Left kidney (tissue), 2 donors: ENCODE data around the gene DSCAM. TPM values are rescaled to one million over a fixed set of nuclear protein-coding genes. Genes with fewer than 3 reads are reported as not detected.

Experiments
- DNase-seq: peaks from one replicate; pipeline ENCODE4 v3.0.0-alpha.2; 2013
- polyA plus RNA-seq: library from polyadenylated mRNA; unstranded; fragments of 120-200 nt; gene quantifications from one replicate; pipeline ENCODE4 v1.2.1, GENCODE V29; 2013; ENCODE audit not compliant: insufficient read length

Gene DSCAM
- polyA plus RNA-seq, 1 donor = 0.03 TPM

- peak; percentile 7 for DNase-seq
Observed at GRCh38 chr21:40766381-40766780, 80.6 kb downstream of the DSCAM start.

- DNase-seq = peak; percentile 20
Observed at GRCh38 chr21:40765811-40766210, 81.1 kb downstream of the DSCAM start.

GRCh38 chr21:40760821-40761220 lies 86.1 kb downstream of the DSCAM start:
- DNase-seq = no peak

GRCh38 chr21:40759061-40759460 lies 87.9 kb downstream of the DSCAM start:
- DNase-seq = no peak

- DNase-seq = no peak
Observed at GRCh38 chr21:40757366-40757765, 89.6 kb downstream of the DSCAM start.

GRCh38 chr21:40754466-40754865 lies 92.5 kb downstream of the DSCAM start:
- no peak for DNase-seq

- DNase-seq = no peak
Observed at GRCh38 chr21:40753756-40754155, 93.2 kb downstream of the DSCAM start.

GRCh38 chr21:40752125-40752524 lies 94.8 kb downstream of the DSCAM start:
- DNase-seq = peak; percentile 11

- DNase-seq = no peak
Observed at GRCh38 chr21:40751221-40751620, 95.7 kb downstream of the DSCAM start.

GRCh38 chr21:40736145-40736544 lies 110.8 kb downstream of the DSCAM start:
- DNase-seq = no peak

GRCh38 chr21:40733024-40733397 lies 113.9 kb downstream of the DSCAM start:
- DNase-seq = no peak

GRCh38 chr21:40732253-40733023 lies 114.5 kb downstream of the DSCAM start:
- DNase-seq = no peak

- no peak for DNase-seq
Observed at GRCh38 chr21:40731206-40731605, 115.8 kb downstream of the DSCAM start.

- no peak for DNase-seq
Observed at GRCh38 chr21:40730426-40730800, 116.5 kb downstream of the DSCAM start.

- DNase-seq = no peak
Observed at GRCh38 chr21:40729761-40730425, 117.1 kb downstream of the DSCAM start.

GRCh38 chr21:40723966-40724365 lies 123.0 kb downstream of the DSCAM start:
- DNase-seq = no peak

- no peak for DNase-seq
Observed at GRCh38 chr21:40723317-40723716, 123.6 kb downstream of the DSCAM start.

- DNase-seq = no peak
Observed at GRCh38 chr21:40719615-40720014, 127.3 kb downstream of the DSCAM start.

GRCh38 chr21:40717028-40717427 lies 129.9 kb downstream of the DSCAM start:
- DNase-seq = no peak

GRCh38 chr21:40714536-40714935 lies 132.4 kb downstream of the DSCAM start:
- no peak for DNase-seq

GRCh38 chr21:40707656-40708244 lies 139.2 kb downstream of the DSCAM start:
- DNase-seq = no peak

- no peak for DNase-seq
Observed at GRCh38 chr21:40706806-40707655, 139.9 kb downstream of the DSCAM start.

GRCh38 chr21:40706176-40706575 lies 140.8 kb downstream of the DSCAM start:
- no peak for DNase-seq
